ENCODE data around the gene DIAPH2.

- no peak for TF ChIP-seq POLR2A (IDR thresholded peaks at IDR 0.05)
- no peak for TF ChIP-seq POLR2AphosphoS5 (IDR thresholded peaks at IDR 0.05)
- no peak for TF ChIP-seq CTCF (IDR thresholded peaks at IDR 0.05)
These were observed 326.9 kb downstream of the DIAPH2 start for GRCh38 chrX:97011540-97011939.
